Measurements from ENCODE around the gene FCER1G.

FCER1G gene

DNA sequence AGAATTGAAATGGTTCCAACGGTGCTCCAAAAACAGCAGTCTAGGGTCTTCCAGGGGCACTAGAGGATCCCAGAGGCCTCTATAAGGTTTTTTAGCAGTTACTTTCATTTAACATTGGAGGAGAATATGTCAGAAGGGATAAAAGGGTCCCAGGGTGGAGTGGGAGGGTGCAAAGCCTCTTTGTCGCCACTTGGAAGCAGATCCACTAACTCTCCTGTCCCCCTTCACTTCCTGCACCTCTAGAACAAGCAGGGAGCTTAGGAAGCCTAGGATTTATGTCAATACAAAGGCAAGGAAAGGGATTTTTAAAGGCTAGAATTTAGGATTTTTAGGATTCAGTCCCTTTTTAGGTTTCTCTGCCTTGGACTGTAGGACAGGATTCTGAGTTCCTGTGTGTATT is 51.7 kb downstream of the FCER1G start:
- no peak for DNase-seq (ENCODE audit: low read depth in 2 of 2)
- H3K4me3 ChIP-seq (replicated peaks in 1 of 2; ENCODE audit: low read depth in 2 of 2, low read length in 2 of 2): no peak overlapping the region
- TF ChIP-seq, protein P1, sequence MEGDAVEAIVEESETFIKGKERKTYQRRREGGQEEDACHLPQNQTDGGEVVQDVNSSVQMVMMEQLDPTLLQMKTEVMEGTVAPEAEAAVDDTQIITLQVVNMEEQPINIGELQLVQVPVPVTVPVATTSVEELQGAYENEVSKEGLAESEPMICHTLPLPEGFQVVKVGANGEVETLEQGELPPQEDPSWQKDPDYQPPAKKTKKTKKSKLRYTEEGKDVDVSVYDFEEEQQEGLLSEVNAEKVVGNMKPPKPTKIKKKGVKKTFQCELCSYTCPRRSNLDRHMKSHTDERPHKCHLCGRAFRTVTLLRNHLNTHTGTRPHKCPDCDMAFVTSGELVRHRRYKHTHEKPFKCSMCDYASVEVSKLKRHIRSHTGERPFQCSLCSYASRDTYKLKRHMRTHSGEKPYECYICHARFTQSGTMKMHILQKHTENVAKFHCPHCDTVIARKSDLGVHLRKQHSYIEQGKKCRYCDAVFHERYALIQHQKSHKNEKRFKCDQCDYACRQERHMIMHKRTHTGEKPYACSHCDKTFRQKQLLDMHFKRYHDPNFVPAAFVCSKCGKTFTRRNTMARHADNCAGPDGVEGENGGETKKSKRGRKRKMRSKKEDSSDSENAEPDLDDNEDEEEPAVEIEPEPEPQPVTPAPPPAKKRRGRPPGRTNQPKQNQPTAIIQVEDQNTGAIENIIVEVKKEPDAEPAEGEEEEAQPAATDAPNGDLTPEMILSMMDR (IDR thresholded peaks at IDR 0.05; ENCODE audit: low read depth, low read length): no peak

DNA sequence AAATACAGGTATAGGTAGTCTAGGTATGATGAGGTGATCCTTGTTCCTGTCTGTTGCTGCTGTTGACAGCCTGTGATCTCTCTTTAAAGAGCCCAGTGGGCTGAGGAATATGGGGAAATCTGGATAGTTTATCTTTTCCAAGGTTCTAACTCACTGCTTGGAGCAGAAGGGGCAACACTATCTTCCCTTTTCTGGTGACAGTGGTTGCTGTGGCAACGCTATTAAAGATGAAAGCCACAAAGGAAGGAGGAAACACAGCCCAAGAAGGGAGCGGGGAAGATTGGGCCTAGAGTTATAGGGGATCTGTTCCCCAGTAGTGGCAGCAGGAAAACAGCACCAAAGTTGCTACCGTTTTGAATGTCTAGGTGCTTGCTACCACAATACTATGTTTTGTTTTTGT is 52.2 kb downstream of the FCER1G start:
- DNase-seq (ENCODE audit: low read depth in 2 of 2): no peak
- no peak overlapping the region for H3K4me3 ChIP-seq (replicated peaks in 1 of 2; ENCODE audit: low read depth in 2 of 2, low read length in 2 of 2)
- TF ChIP-seq, protein P1 (IDR thresholded peaks at IDR 0.05; ENCODE audit: low read depth, low read length): no peak
